Measurements from ENCODE around the gene SOS1.

Gene SOS1

DNA sequence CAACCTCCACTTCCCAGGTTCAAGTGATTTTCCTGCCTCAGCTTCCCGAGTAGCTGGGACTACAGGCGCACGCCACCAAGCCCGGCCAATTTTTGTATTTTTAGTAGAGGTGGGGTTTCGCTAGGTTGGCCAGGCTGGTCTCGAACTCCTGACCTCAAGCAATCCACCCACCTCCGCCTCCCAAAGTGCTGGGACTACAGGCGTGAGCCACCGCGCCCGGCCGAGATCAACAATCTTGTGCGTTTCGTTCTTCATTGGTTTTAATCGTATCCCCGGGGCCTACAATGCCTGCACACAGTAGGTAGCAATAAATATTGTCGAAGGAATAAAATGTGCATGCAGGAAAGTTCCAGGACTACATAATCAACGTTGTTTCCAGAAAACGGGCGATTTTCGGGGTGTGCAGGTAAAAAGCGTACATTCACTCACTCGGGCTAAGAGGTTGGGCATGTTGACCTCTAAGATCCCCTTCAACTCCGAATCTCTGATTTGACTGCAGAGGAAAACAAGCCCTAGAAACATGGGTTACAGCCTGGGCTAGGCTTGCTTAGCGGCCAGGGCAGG, 2.7 kb upstream of the SOS1 start:
- H3K27ac ChIP-seq, result peak overlapping the region; percentile 71
- H3K27me3 ChIP-seq (ENCODE audit: insufficient read depth, low read depth), result no peaks in the 10 kb centered on the region
- peak overlapping the region; percentile 93 for H2AFZ ChIP-seq (ENCODE audit: low read depth)
- H3K4me3 ChIP-seq (IDR thresholded peaks at IDR 0.05; ENCODE audit: insufficient read depth, low read depth, low read length), result peak overlapping the region; percentile 91
- H3K9ac ChIP-seq, result peak overlapping the region; percentile 63
- TF ChIP-seq CTCF (conservative IDR thresholded peaks at IDR 0.05; ENCODE audit: low read depth, low read length), result no peak
- H3K79me2 ChIP-seq (ENCODE audit: insufficient read depth, low read depth), result peaks cover 32% of the 10 kb centered on the region
- H3K36me3 ChIP-seq (ENCODE audit: insufficient read depth), result no peaks in the 10 kb centered on the region
- H4K20me1 ChIP-seq (ENCODE audit: insufficient read depth), result no peaks in the 10 kb centered on the region
- H3K4me2 ChIP-seq, result peak overlapping the region; percentile 64
- peaks cover 58% of the 10 kb centered on the region for H3K4me1 ChIP-seq (ENCODE audit: low read depth, poor library complexity, severe bottlenecking)

GRCh38 chr2:39121523-39122063, 742 bp upstream of the SOS1 start:
- H4K20me1 ChIP-seq (ENCODE audit: insufficient read depth), result no peaks in the 10 kb centered on the region
- H3K4me3 ChIP-seq (IDR thresholded peaks at IDR 0.05; ENCODE audit: insufficient read depth, low read depth, low read length), result peak overlapping the region; percentile 69
- H3K79me2 ChIP-seq (ENCODE audit: insufficient read depth, low read depth), result peaks cover 52% of the 10 kb centered on the region
- H3K4me1 ChIP-seq (ENCODE audit: low read depth, poor library complexity, severe bottlenecking), result peaks cover 58% of the 10 kb centered on the region
- H3K9ac ChIP-seq, result peak overlapping the region; percentile 73; the same call in 1 of the 2 replicates
- no peaks in the 10 kb centered on the region for H3K36me3 ChIP-seq (ENCODE audit: insufficient read depth)
- H3K4me2 ChIP-seq, result peak overlapping the region; percentile 64
- peak overlapping the region; percentile 38 for H2AFZ ChIP-seq (ENCODE audit: low read depth)
- H3K27me3 ChIP-seq (ENCODE audit: insufficient read depth, low read depth), result no peaks in the 10 kb centered on the region
- TF ChIP-seq CTCF (conservative IDR thresholded peaks at IDR 0.05; ENCODE audit: low read depth, low read length), result no peak
- H3K27ac ChIP-seq, result peak overlapping the region; percentile 71

DNA sequence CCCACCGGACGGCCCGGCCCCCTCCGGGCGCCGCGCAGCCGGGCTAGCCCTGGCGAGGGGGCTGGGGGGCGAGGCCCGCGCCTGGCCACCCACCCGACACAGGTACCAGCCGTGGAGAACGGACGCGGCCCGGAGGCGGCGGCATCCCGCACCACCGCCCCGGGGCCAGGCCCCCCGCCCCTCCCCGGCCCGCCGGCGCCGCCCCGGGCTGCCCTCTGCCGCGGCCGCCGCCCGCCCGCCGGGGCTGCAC, 405 bp downstream of the SOS1 start:
- Histone ChIP-seq H3K4me1 (ENCODE audit: low read depth, poor library complexity, severe bottlenecking) (peaks cover 64% of the 10 kb centered on the region), H2AFZ (ENCODE audit: low read depth) (no peak overlapping the region), H4K20me1 (ENCODE audit: insufficient read depth) (no peaks in the 10 kb centered on the region), H3K79me2 (ENCODE audit: insufficient read depth, low read depth) (peaks cover 63% of the 10 kb centered on the region), H3K4me3 (IDR thresholded peaks at IDR 0.05; ENCODE audit: insufficient read depth, low read depth, low read length) (no peak overlapping the region), H3K27ac (peak overlapping the region; percentile 71), H3K36me3 (ENCODE audit: insufficient read depth) (no peaks in the 10 kb centered on the region; the same call in 1 of the 2 replicates), H3K9ac (peak overlapping the region; percentile 73), H3K27me3 (ENCODE audit: insufficient read depth, low read depth) (no peaks in the 10 kb centered on the region), H3K4me2 (no peak overlapping the region)
- no peak for TF ChIP-seq CTCF (conservative IDR thresholded peaks at IDR 0.05; ENCODE audit: low read depth, low read length)

DNA sequence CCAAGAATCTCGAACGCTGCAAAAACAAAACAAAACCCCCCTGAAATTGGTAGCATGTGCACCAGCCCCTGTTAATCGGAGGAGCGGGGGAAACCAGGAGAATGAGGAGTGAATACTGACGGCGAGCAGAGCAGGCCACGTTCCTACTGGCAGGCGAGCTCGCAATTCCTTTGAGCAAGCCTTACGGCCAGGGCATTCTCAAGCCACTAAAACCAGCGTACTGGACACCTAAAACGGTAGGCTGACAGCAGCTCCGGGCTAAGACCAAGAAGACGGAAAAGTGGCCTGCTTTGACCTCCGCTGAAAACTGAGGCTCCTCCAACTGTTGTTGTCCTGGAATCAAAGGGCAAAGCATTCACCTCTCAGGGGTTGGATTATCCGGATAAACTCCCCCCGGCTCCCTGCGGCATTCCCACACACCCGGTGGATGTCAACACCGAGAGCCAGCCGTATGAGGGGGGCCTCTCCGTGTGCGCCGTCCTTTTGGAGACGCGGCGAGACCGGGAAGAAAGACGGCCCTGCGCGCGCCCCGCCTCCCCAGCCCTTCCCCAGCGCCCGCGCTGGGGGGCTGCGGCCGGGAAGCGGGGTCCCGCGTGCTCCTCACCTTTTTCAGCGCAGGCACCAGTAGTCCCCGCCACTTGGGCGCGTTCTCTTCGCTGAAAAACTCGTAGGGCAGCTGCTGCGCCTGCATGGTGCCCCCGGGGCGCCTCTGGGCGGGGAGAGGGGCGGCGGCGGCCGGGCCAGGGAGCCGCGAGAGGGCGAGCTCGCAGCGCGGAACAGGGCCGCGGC, 925 bp downstream of the SOS1 start:
- Histone ChIP-seq H4K20me1 (ENCODE audit: insufficient read depth) (no peaks in the 10 kb centered on the region), H3K36me3 (ENCODE audit: insufficient read depth) (no peaks in the 10 kb centered on the region; the same call in 1 of the 2 replicates), H3K27me3 (ENCODE audit: insufficient read depth, low read depth) (no peaks in the 10 kb centered on the region), H3K4me2 (peak overlapping the region; percentile 76), H3K79me2 (ENCODE audit: insufficient read depth, low read depth) (peaks cover 68% of the 10 kb centered on the region), H3K4me1 (ENCODE audit: low read depth, poor library complexity, severe bottlenecking) (peaks cover 64% of the 10 kb centered on the region), H3K4me3 (IDR thresholded peaks at IDR 0.05; ENCODE audit: insufficient read depth, low read depth, low read length) (peak overlapping the region; percentile 87), H2AFZ (ENCODE audit: low read depth) (peak overlapping the region; percentile 28), H3K27ac (peak overlapping the region; percentile 60), H3K9ac (peak overlapping the region; percentile 70)
- no peak for TF ChIP-seq CTCF (conservative IDR thresholded peaks at IDR 0.05; ENCODE audit: low read depth, low read length)

Data from KMS-11 (cell line).